NCI-H1694 (cell line): ENCODE results near the gene DPM3.

ENCODE experiments used
- DNase-seq: peaks from one replicate; lab custom pipeline; 2025; lab: John Stamatoyannopoulos, UW

The DPM3 gene

DNA sequence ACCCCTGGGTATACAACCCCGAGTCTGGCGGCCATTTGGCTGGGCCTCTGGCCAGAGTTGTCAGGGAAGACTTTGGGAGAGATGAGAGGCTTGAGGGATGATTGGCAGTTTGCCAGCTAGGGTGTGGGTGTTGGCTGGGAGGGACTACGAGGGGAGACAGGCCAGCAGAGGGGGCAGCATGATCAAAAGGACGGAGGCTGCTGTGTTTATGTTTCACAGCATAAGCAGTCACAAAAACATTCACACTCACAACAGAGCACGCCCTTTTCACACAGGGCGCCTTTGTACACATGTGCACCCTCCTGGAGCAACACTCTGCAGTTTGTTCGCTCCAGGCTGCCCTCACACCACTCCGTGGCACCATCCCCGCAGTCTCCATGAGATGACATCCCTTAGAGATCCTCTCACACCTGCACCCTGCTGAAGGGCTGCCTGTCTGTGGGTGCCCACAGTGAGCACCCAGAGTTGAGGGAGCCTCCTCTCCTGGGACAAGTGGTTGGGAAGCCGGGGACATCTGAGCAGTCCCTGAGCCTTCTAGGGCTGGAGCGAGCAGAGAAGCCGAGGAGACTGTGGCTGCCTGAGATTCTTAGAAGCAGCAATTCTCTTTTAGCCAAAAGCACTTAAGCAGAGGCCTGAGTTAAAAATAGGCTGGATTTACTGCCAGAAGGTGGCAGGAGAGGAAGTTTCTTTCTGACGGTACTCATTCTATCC lies 46.3 kb downstream of the DPM3 start:
- peak; percentile 60 for DNase-seq

DNA sequence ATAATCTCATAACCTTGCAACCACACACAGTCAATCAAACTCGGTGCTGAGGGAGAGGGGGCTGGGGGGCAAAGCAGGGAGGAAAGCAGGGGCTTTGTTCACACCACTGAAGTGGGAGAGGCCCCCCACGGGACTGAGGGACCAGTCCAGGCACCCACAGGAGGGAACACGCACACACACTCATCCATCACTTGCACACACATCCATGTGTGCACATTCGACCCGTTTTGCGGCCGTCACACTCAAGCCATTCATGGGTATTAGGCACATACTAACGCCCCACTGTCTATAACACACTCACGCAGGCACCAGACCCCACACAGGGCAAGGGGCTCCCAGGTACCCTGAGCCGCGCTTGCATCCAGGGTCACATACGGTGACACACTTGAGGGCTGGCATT lies 47.7 kb downstream of the DPM3 start:
- DNase-seq: no peak

DNA sequence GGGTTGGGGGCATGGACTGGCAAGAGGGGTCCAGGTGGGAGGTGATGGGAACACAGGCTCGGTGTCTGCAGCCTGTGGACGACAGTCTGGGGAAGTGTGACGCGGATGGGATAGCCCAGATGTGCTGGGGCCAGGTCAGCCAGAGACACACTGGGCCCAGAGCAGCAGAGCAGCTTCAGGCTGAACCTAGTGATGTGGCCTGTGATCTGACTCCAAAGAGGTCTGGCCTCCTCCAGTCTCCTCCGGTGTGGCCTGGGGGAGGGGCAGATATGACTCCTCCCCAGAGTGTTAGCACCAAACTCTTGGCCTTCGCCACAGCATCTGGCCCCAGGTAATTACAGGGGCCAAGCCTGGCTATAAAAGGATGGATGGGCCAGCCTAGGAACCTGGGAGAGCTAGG lies 48.2 kb downstream of the DPM3 start:
- no peak for DNase-seq

DNA sequence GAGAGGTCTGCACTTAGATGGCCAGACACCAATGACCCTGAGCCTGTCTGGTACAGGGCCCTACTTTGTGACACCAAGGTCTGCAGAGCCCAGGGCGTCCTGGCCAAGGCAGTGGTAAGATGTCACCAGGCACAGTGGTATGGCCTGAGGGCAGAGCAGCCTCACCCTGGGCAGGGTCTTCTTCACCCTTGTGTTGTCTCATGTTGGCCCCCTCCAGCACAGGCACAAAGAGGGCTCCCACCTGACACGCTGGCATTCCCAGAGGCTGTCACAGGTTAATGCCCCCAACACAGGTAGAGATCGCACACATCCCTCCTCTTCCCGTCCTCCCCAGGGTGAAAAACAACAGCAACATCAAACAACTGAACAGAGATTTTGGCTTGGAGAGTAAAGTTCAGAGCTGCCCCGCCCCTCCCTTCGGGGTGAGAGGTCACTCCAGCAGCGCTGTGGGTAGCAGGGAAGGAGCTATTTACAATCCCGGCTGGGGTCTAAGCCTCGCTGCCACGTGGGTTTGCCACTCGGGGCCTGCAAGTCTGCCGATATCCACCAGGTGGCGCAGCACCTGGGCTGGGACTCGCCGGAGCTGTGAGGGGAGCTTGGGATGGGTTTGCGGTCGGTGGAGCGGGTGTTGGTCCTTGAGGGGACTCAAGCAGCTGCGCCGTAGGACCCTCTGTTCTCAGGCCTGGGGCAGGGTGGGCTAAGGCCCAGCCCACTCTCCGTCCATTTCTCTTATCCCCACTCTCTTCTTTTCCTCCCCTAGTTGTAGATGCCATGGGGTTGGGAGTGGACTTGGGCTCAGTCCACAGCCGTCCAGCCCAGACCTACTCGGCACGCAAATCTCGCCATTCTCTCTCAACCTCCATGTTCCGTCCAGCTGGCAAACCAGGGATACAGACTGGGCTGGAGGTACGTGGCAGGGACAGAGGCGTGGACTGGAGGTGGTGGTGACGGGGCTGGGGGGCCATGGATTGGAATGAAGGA lies 49.0 kb downstream of the DPM3 start:
- peak; percentile 94 for DNase-seq
